A549 (cell line): ENCODE measurements around the gene LOXL3. TPM values are rescaled to one million over a fixed set of nuclear protein-coding genes. Genes with fewer than 3 reads are reported as not detected.

Experiments used
- ATAC-seq, 2 experiments: fragments of 200-7000 bp in 1 of 2; fragments of >200 bp in 1 of 2; cut with Nextera tagmentation in 1 of 2; cut with Tn5 transposase in 1 of 2; 3 replicates each; pipeline versions ENCODE4 v1.8.0 to v1.9.1; 2018 to 2020; ENCODE audit warnings: mild to moderate bottlenecking in 1 of 2, moderate library complexity in 1 of 2
- CTCF ChIA-PET: fragments of 300-600 bp; sonication (Branson Sonifier 250); formaldehyde crosslinking; extraction: SDS; loops from one replicate; lab custom pipeline; 2021; ENCODE audit warnings: antibody characterized with exemption, inconsistent platforms; lab: Yijun Ruan, JAX
- POLR2A ChIA-PET: fragments of 350-600 bp; formaldehyde crosslinking; extraction: SDS; loops from one replicate; lab custom pipeline; 2021; ENCODE audit warnings: antibody characterized with exemption, inconsistent platforms; lab: Yijun Ruan, JAX
- DNase-seq, 2 experiments: peaks; one replicate each; pipeline versions ENCODE4 v3.0.0 to v3.0.0-alpha.2; 2011 to 2016; ENCODE audit warnings: low read depth in 1 of 2, low spot score in 1 of 2
- FAIRE-seq: peaks from 2 replicates; lab custom pipeline; 2011; peaks lifted over from hg19 to GRCh38; lab: Jason Lieb, UNC
- H3K27ac ChIP-seq, 2 experiments: fragments of >200 bp; sonication (Bioruptor Twin); formaldehyde crosslinking; 3 replicates each; pipeline ENCODE4 v1.5.1; 2016 to 2017
- H3K4me1 ChIP-seq: fragments of >200 bp; sonication (Bioruptor Twin); formaldehyde crosslinking; 3 replicates; pipeline ENCODE4 v1.6.1; 2016
- H3K4me2 ChIP-seq: fragments of >200 bp; sonication (Bioruptor Twin); formaldehyde crosslinking; 3 replicates; pipeline ENCODE4 v1.6.1; 2016
- H3K4me3 ChIP-seq: fragments of >200 bp; sonication (Bioruptor Twin); formaldehyde crosslinking; 3 replicates; pipeline ENCODE4 v1.5.1; 2016
- H3K9me3 ChIP-seq: fragments of >200 bp; sonication (Bioruptor Twin); formaldehyde crosslinking; 3 replicates; pipeline ENCODE4 v1.6.1; 2016
- FOSL2 ChIP-seq, 2 experiments: fragments of 450-650 bp in 1 of 2; fragments of >200 bp in 1 of 2; sonication (Bioruptor Twin) in 1 of 2; formaldehyde crosslinking; IDR thresholded peaks; 2 replicates each; pipeline versions ENCODE4 v1.5.0 to v1.6.1; 2016 to 2020; ENCODE audit warnings: mild to moderate bottlenecking in 1 of 2, moderate library complexity in 1 of 2
- GATA3 ChIP-seq: IDR thresholded peaks from 2 replicates; pipeline ENCODE4 v1.6.1; 2012; ENCODE audit warnings: borderline replicate concordance
- HOXA7 ChIP-seq: fragments of 250-450 bp; sonication (Bioruptor Pico); IDR thresholded peaks from 2 replicates; pipeline ENCODE4 v1.5.0; 2020; ENCODE audit warnings: mild to moderate bottlenecking, moderate library complexity
- JUN ChIP-seq, 2 experiments: fragments of >200 bp; sonication (Bioruptor Twin); formaldehyde crosslinking; IDR thresholded peaks; 2 replicates in 1 of 2; 3 replicates in 1 of 2; pipeline ENCODE4 v1.6.1; 2016 to 2017
- KDM5A ChIP-seq: fragments of 200-600 bp; sonication (generic); IDR thresholded peaks from 2 replicates; pipeline ENCODE4 v1.6.1; 2016; ENCODE audit warnings: antibody characterized with exemption, mild to moderate bottlenecking
- MAFK ChIP-seq: fragments of 450-650 bp; IDR thresholded peaks from 2 replicates; pipeline ENCODE4 v1.6.1; 2014; ENCODE audit not compliant: partially characterized antibody
- MYC ChIP-seq: IDR thresholded peaks from 2 replicates; pipeline ENCODE4 v1.6.1; 2012; ENCODE audit warnings: mild to moderate bottlenecking, inconsistent platforms, low read length, improper control_type of control experiment, borderline replicate concordance
- RAD21 ChIP-seq, 2 experiments: fragments of >200 bp in 1 of 2; sonication (Bioruptor Twin) in 1 of 2; formaldehyde crosslinking in 1 of 2; IDR thresholded peaks in 1 of 2; conservative IDR thresholded peaks in 1 of 2; 2 replicates in 1 of 2; 3 replicates in 1 of 2; pipeline ENCODE4 v1.6.1; 2012 to 2018; ENCODE audit warnings: inconsistent platforms in 1 of 2
- RCOR1 ChIP-seq: fragments of 150-350 bp; IDR thresholded peaks from 2 replicates; pipeline ENCODE4 v1.6.1; 2014; ENCODE audit warnings: antibody characterized with exemption, low read length, low read depth
- TFCP2L1 ChIP-seq: fragments of 250-450 bp; sonication (Bioruptor Pico); IDR thresholded peaks from 2 replicates; pipeline ENCODE4 v1.5.0; 2021; ENCODE audit warnings: mild to moderate bottlenecking
- ZC3H11A ChIP-seq: fragments of 450-650 bp; IDR thresholded peaks from 2 replicates; pipeline ENCODE4 v1.6.1; 2014; ENCODE audit warnings: antibody characterized with exemption, mild to moderate bottlenecking
- WGBS: methylation state at CpG from one replicate; pipeline ENCODE4 v1.1.6; 2017; ENCODE audit errors: missing lambda C conversion rate; 5-methylcytosine and 5-hydroxymethylcytosine counted together
- polyA plus RNA-seq, 4 experiments: library from polyadenylated mRNA; depleted of rRNA in 3 of 4; stranded (reverse); fragments of >200 nt; fragmentation: RNase III in 1 of 4; extraction: RNeasy Plus Mini Kit Qiagen cat#74134 plus additional on column Dnase treatment in 1 of 4; gene quantifications; 2 replicates in 3 of 4; 3 replicates in 1 of 4; pipeline ENCODE4 v1.2.3, GENCODE V29; 2011 to 2017
- TF ChIP-seq, protein P1 (sequence below): IDR thresholded peaks from 2 replicates; pipeline ENCODE4 v1.6.1; 2012; ENCODE audit warnings: low read depth, borderline replicate concordance
- TF ChIP-seq, protein P2 (sequence below): fragments of 150-350 bp; IDR thresholded peaks from 2 replicates; pipeline ENCODE4 v1.6.1; 2014; ENCODE audit warnings: low read depth, mild to moderate bottlenecking, low read length

Gene LOXL3
- polyA plus RNA-seq, 2 of the 4 experiments (the other 2 are of a cell fraction), result 0.27 to 0.30 TPM

DNA sequence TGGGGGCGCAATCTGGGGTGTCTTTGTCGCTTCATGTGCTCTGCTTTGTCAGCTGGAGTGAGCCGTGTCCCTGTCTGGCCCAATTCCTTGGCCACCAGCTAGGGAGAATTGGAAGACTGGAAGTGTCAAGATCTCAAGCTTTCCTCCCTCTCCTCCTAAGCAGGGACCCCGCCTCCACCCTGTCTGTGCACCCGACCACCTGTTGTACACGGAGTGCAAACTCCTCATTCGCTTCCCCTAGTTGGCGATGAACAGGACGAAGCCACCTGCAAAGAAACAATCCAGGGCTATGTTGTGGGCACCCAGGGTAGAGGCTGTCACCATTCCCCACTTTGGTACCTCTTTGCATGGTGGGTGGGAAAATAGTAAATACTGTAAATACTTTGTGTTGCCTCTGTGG, 26.0 kb downstream of the LOXL3 start:
- FAIRE-seq (no peak), ATAC-seq (no peak), DNase-seq (no peak)
- ChIA-PET CTCF (interaction anchor here (0.5 to 2.4 kb wide), 3 partner anchors 44 to 704 kb away, joined by 3 to 10 read pairs (median 3); partner anchors contain the start of genes CCDC142 and TTC31), POLR2A (no interaction called here)
- TF ChIP-seq FOSL2 (IDR thresholded peaks at IDR 0.05) (no peak), FOSL2 (CRISPR knock-in tag; IDR thresholded peaks at IDR 0.05) (no peak), RCOR1 (no peak), RAD21 (conservative IDR thresholded peaks at IDR 0.05 in 1 of 2, IDR thresholded peaks at IDR 0.05 in 1 of 2) (no peak), ZC3H11A (no peak), KDM5A (no peak), MAFK (no peak)
- Histone ChIP-seq H3K4me2 (peak overlapping the region; percentile 97), H3K4me3 (no peak overlapping the region), H3K27ac (no peak overlapping the region), H3K4me1 (peaks cover 17% of the 10 kb centered on the region), H3K9me3 (no peaks in the 10 kb centered on the region)
- 95% methylated on average over 9 of the region's 9 CpGs for WGBS

DNA sequence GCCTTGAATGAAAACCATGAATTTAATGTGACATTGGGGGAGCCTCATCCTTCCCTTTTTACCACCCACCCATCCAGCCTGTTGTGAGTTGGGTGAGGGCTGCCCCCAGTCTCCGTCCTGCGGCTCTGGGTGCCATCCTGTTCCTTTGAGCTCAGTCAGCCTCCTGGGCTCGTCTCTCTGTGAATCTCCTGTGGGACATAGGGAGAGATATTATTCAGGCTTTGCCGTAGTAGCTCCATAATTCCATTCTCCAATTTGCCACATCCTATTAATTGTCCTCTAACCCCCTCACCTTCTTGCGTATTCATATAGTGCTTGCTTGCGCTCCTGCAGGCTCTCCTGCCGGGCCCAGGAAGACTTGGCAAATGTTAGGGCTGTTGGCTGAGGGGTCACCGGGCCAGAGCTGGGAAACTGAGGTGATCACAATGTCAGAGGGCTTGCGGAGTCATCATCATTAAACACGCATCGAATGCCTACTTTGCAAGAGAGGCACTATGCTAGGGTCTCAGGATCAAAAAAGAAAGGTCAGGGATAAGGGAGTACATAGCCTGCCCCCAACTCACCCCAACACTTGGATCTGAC, 27.0 kb downstream of the LOXL3 start:
- Histone ChIP-seq H3K4me3 (no peak overlapping the region), H3K4me1 (peaks cover 17% of the 10 kb centered on the region), H3K9me3 (no peaks in the 10 kb centered on the region), H3K27ac (no peak overlapping the region), H3K4me2 (no peak overlapping the region)
- ChIA-PET POLR2A (interaction anchor here (1.8 kb wide), 1 partner anchor 17 kb away, joined by 4 read pairs; no protein-coding TSS in a partner anchor), CTCF (interaction anchor here (0.5 to 2.4 kb wide), 4 partner anchors 12 to 703 kb away, joined by 3 to 10 read pairs (median 4); partner anchors contain the start of genes CCDC142 and TTC31)
- no peak for TF ChIP-seq GATA3
- no peak for TF ChIP-seq MYC
- ATAC-seq (no peak), FAIRE-seq (no peak), DNase-seq (no peak)
- 95% methylated on average over 11 of the region's 11 CpGs for WGBS

DNA sequence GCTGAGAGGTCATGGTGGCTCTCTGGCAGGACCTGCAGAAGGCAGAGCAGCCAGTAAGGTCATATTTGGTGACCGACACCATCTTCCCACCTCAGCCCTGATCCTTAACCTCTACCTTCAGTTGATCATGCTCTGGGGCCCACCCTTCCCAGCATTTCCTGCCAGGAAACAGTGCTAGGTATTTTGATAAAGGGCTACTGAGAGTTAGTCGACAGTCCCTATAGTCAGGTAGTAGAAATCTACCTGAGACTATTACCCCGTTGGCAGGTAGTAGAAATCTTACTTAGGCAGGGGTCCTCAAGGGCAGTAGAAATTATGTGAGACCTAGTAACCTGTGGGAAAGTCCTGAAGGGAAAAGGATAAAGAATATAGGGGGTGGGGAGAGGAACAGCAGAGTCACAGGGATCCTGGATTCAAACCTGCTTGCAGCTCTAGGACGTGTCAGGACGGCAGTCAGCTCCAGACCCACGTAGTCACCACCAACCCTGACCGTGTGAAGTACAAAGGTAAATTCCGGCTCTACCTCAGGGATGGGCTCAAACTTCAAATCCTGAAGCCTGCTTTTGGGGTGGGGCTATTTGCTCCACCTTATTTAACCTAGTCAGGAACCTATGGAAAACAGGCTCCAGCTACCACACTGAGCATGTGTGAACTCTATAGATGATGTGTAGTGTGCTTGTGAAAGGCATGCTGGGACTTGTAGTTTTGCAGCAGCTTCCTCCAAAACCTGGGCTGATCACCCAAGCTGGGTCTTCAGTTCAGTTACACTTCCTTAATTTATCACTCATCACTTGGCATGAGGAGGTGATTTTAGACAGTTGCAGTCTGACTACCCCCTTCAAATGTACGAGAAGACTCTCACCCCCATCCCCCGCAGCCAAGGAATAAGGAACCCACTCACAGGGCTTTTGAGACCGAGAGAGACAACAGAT, 27.8 kb downstream of the LOXL3 start, which contains the start of gene DQX1:
Gene DQX1 (minus strand): TSS at position 515 of the 932 bp plus-strand sequence. CDS start 502 bp downstream, at position 13.
- Histone ChIP-seq H3K27ac (no peak within 1 kb of the TSS), H3K4me3 (no peak within 1 kb of the TSS), H3K4me2 (no peak within 1 kb of the TSS), H3K9me3 (no peaks in the 10 kb centered on the region), H3K4me1 (peaks cover 14% of the 10 kb centered on the region)
- no peak for ATAC-seq
- ChIA-PET CTCF (interaction anchor here (1.0 to 2.4 kb wide), 3 partner anchors 12 to 43 kb away, joined by 3 to 10 read pairs (median 4); partner anchors contain the start of genes CCDC142 and TTC31), POLR2A (interaction anchor here (0.7 to 1.8 kb wide), 2 partner anchors 16 to 71 kb away, joined by 3 to 4 read pairs; no protein-coding TSS in a partner anchor)
- TF ChIP-seq TFCP2L1 (CRISPR knock-in tag) (0 out of 2 replicates have a peak, but pooled peaks have one; percentile 65), HOXA7 (0 out of 2 replicates have a peak, but pooled peaks have one; percentile 30), FOSL2 (IDR thresholded peaks at IDR 0.05) (no peak), FOSL2 (CRISPR knock-in tag; IDR thresholded peaks at IDR 0.05) (no peak), JUN (IDR thresholded peaks at IDR 0.05) (0 out of 5 replicates have a peak, but pooled peaks of 1 of the 2 experiments have one; percentile 1)
- TF ChIP-seq, protein P1, sequence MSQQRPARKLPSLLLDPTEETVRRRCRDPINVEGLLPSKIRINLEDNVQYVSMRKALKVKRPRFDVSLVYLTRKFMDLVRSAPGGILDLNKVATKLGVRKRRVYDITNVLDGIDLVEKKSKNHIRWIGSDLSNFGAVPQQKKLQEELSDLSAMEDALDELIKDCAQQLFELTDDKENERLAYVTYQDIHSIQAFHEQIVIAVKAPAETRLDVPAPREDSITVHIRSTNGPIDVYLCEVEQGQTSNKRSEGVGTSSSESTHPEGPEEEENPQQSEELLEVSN, result no peak
- FAIRE-seq, result no peak
- 88% methylated on average over 11 of the region's 11 CpGs for WGBS
- peak in 1 of 2 experiments; percentile 77 for DNase-seq

DNA sequence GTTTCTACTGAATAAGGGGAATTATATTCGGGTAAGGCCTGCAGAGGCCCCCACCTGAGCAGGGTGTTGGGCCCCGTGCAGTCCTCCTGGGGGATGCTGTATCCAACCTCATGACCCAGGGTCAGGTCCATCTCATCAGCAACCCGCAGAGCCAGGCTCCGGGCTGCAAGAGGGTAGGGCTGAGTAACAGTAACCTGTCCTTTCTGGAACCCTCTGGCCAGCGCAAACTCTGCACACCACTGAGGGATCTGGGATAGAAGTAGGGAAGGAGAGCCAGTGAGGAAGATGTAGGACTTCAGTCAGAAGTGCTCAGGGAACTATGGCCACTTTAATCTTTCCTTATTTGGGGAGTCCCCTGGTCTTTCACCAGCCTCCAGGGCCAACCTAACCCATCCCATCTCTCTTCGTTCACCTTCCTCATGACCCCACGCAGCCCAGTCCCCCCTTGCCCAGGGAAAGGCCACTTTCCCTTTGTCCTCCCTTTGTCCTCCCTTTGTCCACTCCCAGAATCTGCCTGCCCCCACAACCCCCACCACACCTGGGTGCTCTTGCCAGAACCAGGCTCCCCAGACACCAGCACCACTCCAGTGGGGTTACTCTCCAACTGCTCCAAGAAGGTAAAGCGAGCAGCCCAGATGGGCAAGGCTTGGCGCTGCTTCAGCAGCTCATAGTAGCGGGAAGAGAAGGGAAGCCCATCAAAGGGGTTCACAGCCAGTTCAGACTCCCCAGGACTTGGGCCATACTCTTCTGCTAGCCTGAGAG, 28.6 kb downstream of the LOXL3 start:
- DNase-seq (no peak), FAIRE-seq (no peak), ATAC-seq (no peak)
- Histone ChIP-seq H3K4me2 (no peak overlapping the region), H3K9me3 (no peaks in the 10 kb centered on the region), H3K27ac (no peak overlapping the region), H3K4me1 (peaks cover 10% of the 10 kb centered on the region), H3K4me3 (no peak overlapping the region)
- CTCF ChIA-PET, result interaction anchor here (2.4 kb wide), 1 partner anchor 42 kb away, joined by 10 read pairs; the partner anchor contains the start of genes CCDC142 and TTC31
- POLR2A ChIA-PET, result interaction anchor here (0.7 to 1.8 kb wide), 2 partner anchors 15 to 71 kb away, joined by 3 to 4 read pairs; no protein-coding TSS in a partner anchor
- 88% methylated on average over 10 of the region's 10 CpGs for WGBS
- peak in 1 of 2 experiments; percentile 14; a peak in 2 of 5 replicates for TF ChIP-seq JUN (IDR thresholded peaks at IDR 0.05)
- TF ChIP-seq, protein P2, sequence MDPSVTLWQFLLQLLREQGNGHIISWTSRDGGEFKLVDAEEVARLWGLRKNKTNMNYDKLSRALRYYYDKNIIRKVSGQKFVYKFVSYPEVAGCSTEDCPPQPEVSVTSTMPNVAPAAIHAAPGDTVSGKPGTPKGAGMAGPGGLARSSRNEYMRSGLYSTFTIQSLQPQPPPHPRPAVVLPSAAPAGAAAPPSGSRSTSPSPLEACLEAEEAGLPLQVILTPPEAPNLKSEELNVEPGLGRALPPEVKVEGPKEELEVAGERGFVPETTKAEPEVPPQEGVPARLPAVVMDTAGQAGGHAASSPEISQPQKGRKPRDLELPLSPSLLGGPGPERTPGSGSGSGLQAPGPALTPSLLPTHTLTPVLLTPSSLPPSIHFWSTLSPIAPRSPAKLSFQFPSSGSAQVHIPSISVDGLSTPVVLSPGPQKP, result no peak
